ENCODE measurements around the gene SOBP.

Gene SOBP

DNA sequence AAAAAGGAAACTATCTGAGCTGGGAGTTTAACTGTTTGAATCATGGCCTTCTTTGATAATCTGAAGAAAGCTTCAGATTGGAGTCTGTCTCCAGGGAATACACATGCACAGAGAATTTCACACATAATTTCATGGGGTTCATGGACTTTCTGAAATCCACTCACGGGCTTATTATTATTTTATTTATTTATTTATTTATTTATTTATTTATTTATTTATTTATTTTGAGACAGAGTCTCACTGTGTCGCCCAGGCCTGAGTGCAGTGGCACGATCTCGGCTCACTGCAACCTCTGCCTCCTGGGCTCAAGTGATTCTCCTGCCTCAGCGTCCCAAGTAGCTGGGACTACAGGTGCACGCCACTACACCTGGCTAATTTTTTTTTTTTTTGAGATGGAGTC is 63.2 kb downstream of the SOBP start (continued):
- TF ChIP-seq ZNF555 (tag by site-specific recombination; conservative IDR thresholded peaks at IDR 0.05) (peak; percentile 81), ZNF433 (tag by site-specific recombination; IDR thresholded peaks at IDR 0.05; ENCODE audit: low read depth) (peak; percentile 69), ZNF341 (tag by site-specific recombination; IDR thresholded peaks at IDR 0.05; ENCODE audit: low read depth) (peak; percentile 46; the same call in 1 of the 2 replicates), ZBTB8A (tag by site-specific recombination; IDR thresholded peaks at IDR 0.05) (peak; percentile 73), ZNF529 (tag by site-specific recombination; IDR thresholded peaks at IDR 0.05; ENCODE audit: insufficient replicate concordance) (peak; percentile 57), ZNF623 (tag by site-specific recombination; IDR thresholded peaks at IDR 0.05) (peak; percentile 77), ZNF394 (tag by site-specific recombination; IDR thresholded peaks at IDR 0.05; ENCODE audit: borderline replicate concordance) (peak; percentile 92), ZNF629 (tag by site-specific recombination; IDR thresholded peaks at IDR 0.05) (0 out of 2 replicates have a peak, but pooled peaks have one; percentile 24), SP3 (tag by site-specific recombination; IDR thresholded peaks at IDR 0.05) (peak; percentile 34; the same call in 1 of the 2 replicates), ZFP37 (tag by site-specific recombination; IDR thresholded peaks at IDR 0.05) (0 out of 2 replicates have a peak, but pooled peaks have one; percentile 44), ZNF530 (tag by site-specific recombination; IDR thresholded peaks at IDR 0.05; ENCODE audit: low read depth) (peak; percentile 58; the same call in 1 of the 2 replicates), ZNF121 (tag by site-specific recombination; IDR thresholded peaks at IDR 0.05) (0 out of 2 replicates have a peak, but pooled peaks have one; percentile 11), GFI1B (tag by site-specific recombination; IDR thresholded peaks at IDR 0.05) (peak; percentile 23; the same call in 1 of the 2 replicates), ZNF266 (tag by site-specific recombination; IDR thresholded peaks at IDR 0.05; ENCODE audit: low read depth) (peak; percentile 83), ZXDB (tag by site-specific recombination; IDR thresholded peaks at IDR 0.05) (peak; percentile 73), ZNF426 (tag by site-specific recombination; IDR thresholded peaks at IDR 0.05) (peak; percentile 88), OVOL3 (tag by site-specific recombination; IDR thresholded peaks at IDR 0.05) (peak; percentile 65; the same call in 1 of the 2 replicates), ZNF558 (tag by site-specific recombination; IDR thresholded peaks at IDR 0.05) (peak; percentile 76; the same call in 1 of the 2 replicates)
- TF ChIP-seq, protein P1, sequence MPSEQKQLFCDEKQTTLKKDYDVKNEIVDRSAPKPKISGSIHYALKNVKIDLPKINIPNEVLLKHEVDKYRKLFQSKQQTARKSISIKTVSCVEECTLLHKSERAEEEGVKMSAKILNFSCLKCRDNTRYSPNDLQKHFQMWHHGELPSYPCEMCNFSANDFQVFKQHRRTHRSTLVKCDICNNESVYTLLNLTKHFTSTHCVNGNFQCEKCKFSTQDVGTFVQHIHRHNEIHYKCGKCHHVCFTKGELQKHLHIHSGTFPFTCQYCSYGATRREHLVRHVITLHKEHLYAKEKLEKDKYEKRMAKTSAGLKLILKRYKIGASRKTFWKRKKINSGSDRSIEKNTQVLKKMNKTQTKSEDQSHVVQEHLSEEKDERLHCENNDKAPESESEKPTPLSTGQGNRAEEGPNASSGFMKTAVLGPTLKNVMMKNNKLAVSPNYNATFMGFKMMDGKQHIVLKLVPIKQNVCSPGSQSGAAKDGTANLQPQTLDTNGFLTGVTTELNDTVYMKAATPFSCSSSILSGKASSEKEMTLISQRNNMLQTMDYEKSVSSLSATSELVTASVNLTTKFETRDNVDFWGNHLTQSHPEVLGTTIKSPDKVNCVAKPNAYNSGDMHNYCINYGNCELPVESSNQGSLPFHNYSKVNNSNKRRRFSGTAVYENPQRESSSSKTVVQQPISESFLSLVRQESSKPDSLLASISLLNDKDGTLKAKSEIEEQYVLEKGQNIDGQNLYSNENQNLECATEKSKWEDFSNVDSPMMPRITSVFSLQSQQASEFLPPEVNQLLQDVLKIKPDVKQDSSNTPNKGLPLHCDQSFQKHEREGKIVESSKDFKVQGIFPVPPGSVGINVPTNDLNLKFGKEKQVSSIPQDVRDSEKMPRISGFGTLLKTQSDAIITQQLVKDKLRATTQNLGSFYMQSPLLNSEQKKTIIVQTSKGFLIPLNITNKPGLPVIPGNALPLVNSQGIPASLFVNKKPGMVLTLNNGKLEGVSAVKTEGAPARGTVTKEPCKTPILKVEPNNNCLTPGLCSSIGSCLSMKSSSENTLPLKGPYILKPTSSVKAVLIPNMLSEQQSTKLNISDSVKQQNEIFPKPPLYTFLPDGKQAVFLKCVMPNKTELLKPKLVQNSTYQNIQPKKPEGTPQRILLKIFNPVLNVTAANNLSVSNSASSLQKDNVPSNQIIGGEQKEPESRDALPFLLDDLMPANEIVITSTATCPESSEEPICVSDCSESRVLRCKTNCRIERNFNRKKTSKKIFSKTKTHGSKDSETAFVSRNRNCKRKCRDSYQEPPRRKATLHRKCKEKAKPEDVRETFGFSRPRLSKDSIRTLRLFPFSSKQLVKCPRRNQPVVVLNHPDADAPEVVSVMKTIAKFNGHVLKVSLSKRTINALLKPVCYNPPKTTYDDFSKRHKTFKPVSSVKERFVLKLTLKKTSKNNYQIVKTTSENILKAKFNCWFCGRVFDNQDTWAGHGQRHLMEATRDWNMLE (tag by site-specific recombination; conservative IDR thresholded peaks at IDR 0.05; ENCODE audit: low read depth), result peak; percentile 91
- TF ChIP-seq, protein P2, sequence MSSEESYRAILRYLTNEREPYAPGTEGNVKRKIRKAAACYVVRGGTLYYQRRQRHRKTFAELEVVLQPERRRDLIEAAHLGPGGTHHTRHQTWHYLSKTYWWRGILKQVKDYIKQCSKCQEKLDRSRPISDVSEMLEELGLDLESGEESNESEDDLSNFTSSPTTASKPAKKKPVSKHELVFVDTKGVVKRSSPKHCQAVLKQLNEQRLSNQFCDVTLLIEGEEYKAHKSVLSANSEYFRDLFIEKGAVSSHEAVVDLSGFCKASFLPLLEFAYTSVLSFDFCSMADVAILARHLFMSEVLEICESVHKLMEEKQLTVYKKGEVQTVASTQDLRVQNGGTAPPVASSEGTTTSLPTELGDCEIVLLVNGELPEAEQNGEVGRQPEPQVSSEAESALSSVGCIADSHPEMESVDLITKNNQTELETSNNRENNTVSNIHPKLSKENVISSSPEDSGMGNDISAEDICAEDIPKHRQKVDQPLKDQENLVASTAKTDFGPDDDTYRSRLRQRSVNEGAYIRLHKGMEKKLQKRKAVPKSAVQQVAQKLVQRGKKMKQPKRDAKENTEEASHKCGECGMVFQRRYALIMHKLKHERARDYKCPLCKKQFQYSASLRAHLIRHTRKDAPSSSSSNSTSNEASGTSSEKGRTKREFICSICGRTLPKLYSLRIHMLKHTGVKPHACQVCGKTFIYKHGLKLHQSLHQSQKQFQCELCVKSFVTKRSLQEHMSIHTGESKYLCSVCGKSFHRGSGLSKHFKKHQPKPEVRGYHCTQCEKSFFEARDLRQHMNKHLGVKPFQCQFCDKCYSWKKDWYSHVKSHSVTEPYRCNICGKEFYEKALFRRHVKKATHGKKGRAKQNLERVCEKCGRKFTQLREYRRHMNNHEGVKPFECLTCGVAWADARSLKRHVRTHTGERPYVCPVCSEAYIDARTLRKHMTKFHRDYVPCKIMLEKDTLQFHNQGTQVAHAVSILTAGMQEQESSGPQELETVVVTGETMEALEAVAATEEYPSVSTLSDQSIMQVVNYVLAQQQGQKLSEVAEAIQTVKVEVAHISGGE (tag by site-specific recombination; conservative IDR thresholded peaks at IDR 0.05; ENCODE audit: low read depth), result peak; percentile 79

Data from HEK293 (cell line).